HepG2 (cell line): Measurements from ENCODE around the gene UTRN. TPM values are rescaled to one million over a fixed set of nuclear protein-coding genes. Genes with fewer than 3 reads are reported as not detected.

ENCODE experiments used
- ATAC-seq: fragments of 200-7000 bp; cut with Tn5 transposase; 3 replicates; pipeline ENCODE4 v1.9.1; 2020; ENCODE audit warnings: mild to moderate bottlenecking, moderate library complexity
- BruUV-seq: library from RNA; stranded (reverse); fragments of 400-500 nt; replicated peaks from 2 replicates; lab custom pipeline; 2021; lab: Mats Ljungman, UMichigan
- CTCF ChIA-PET: fragments of 300-600 bp; formaldehyde crosslinking; extraction: SDS; loops from one replicate; lab custom pipeline; 2021; ENCODE audit warnings: low total read pairs, inconsistent platforms, low intra/inter-chr PET ratio; lab: Yijun Ruan, JAX
- POLR2A ChIA-PET: fragments of 350-600 bp; sonication (Branson Sonifier 250); formaldehyde crosslinking; loops from one replicate; lab custom pipeline; 2020; ENCODE audit warnings: antibody characterized with exemption, inconsistent platforms; lab: Yijun Ruan, JAX
- DNase-seq: peaks from one replicate; pipeline ENCODE4 v3.0.0-alpha.2; 2015; ENCODE audit warnings: low spot score
- FAIRE-seq: peaks from 3 replicates; lab custom pipeline; 2011; peaks lifted over from hg19 to GRCh38; lab: Jason Lieb, UNC
- H2AFZ ChIP-seq: one replicate; pipeline ENCODE4 v1.6.1; 2011; ENCODE audit warnings: low read length, inconsistent platforms
- H3K27ac ChIP-seq: fragments of 300-600 bp; 3 replicates; pipeline ENCODE4 v1.8.0; 2011; ENCODE audit warnings: mixed run types, mild to moderate bottlenecking, mixed read lengths, low read length, inconsistent platforms; ENCODE audit not compliant: insufficient read depth; ENCODE audit errors: extremely low read length
- H3K27me3 ChIP-seq, 2 experiments: fragments of 200-600 bp in 1 of 2; 2 replicates in 1 of 2; 3 replicates in 1 of 2; pipeline versions ENCODE4 v1.6.0 to v1.8.0; 2011; ENCODE audit warnings: low read length in 2 of 2, mild to moderate bottlenecking in 2 of 2, moderate library complexity in 2 of 2, inconsistent platforms in 1 of 2; ENCODE audit not compliant: insufficient read depth in 2 of 2, control insufficient read depth in 1 of 2
- H3K36me3 ChIP-seq, 2 experiments: fragments of 200-600 bp in 1 of 2; replicated peaks in 1 of 2; 2 replicates in 1 of 2; 3 replicates in 1 of 2; pipeline versions ENCODE4 v1.5.1 to v1.8.0; 2011; ENCODE audit warnings: low read length in 2 of 2, inconsistent platforms in 1 of 2; ENCODE audit not compliant: insufficient read depth in 2 of 2, control insufficient read depth in 1 of 2
- H3K4me1 ChIP-seq: 2 replicates; pipeline ENCODE4 v1.5.1; 2012; ENCODE audit warnings: low read length, inconsistent platforms; ENCODE audit not compliant: insufficient read depth
- H3K4me2 ChIP-seq: 2 replicates; pipeline ENCODE4 v1.6.0; 2011; ENCODE audit warnings: low read depth, low read length, inconsistent platforms
- H3K4me3 ChIP-seq, 3 experiments: fragments of 200-600 bp in 1 of 3; sonication (generic), shearing (Covaris generic) in 1 of 3; replicated peaks in 1 of 3; 2 replicates each; pipeline ENCODE4 v1.5.1; 2011 to 2016; ENCODE audit warnings: low read length in 3 of 3, inconsistent platforms in 2 of 3, low read depth in 2 of 3, mild to moderate bottlenecking in 2 of 3, control low read depth in 1 of 3, mixed read lengths in 1 of 3; ENCODE audit not compliant: insufficient read depth in 1 of 3
- H3K79me2 ChIP-seq: one replicate; pipeline ENCODE4 v1.6.1; 2011; ENCODE audit warnings: low read length, inconsistent platforms; ENCODE audit not compliant: insufficient read depth
- H3K9ac ChIP-seq: 2 replicates; pipeline ENCODE4 v1.6.0; 2011; ENCODE audit warnings: mild to moderate bottlenecking, low read depth, low read length, inconsistent platforms; ENCODE audit not compliant: insufficient read depth
- H3K9me3 ChIP-seq: 2 replicates; pipeline ENCODE4 v1.5.1; 2012; ENCODE audit warnings: mild to moderate bottlenecking, low read length
- H4K20me1 ChIP-seq: 2 replicates; pipeline ENCODE4 v1.6.0; 2011; ENCODE audit warnings: inconsistent platforms, mild to moderate bottlenecking, low read length, moderate library complexity; ENCODE audit not compliant: insufficient read depth
- FOXO1 ChIP-seq: sonication (generic); formaldehyde crosslinking; IDR thresholded peaks from 2 replicates; pipeline ENCODE4 v1.4.0; 2020; ENCODE audit warnings: missing genetic modification reagents
- POLR2AphosphoS5 ChIP-seq: IDR thresholded peaks from 2 replicates; pipeline ENCODE4 v1.6.1; 2012; ENCODE audit warnings: low read depth, low read length
- RCOR2 ChIP-seq: IDR thresholded peaks from 2 replicates; pipeline ENCODE4 v1.6.1; 2016; ENCODE audit warnings: missing biosample characterization, missing genetic modification reagents
- SAP130 ChIP-seq: IDR thresholded peaks from 2 replicates; pipeline ENCODE4 v1.6.1; 2016; ENCODE audit warnings: low read depth
- SMAD3 ChIP-seq: sonication (generic); formaldehyde crosslinking; IDR thresholded peaks from 2 replicates; pipeline ENCODE4 v1.4.0; 2020; ENCODE audit warnings: missing genetic modification reagents
- SMARCC2 ChIP-seq: fragments of 450-650 bp; IDR thresholded peaks from 2 replicates; pipeline ENCODE4 v1.6.1; 2017; ENCODE audit warnings: antibody characterized with exemption, mild to moderate bottlenecking
- SRF ChIP-seq: IDR thresholded peaks from 2 replicates; pipeline ENCODE4 v1.6.1; 2011; ENCODE audit warnings: mild to moderate bottlenecking, low read depth, low read length, moderate library complexity
- STAG1 ChIP-seq: sonication (generic); formaldehyde crosslinking; IDR thresholded peaks from 2 replicates; pipeline ENCODE4 v1.4.0; 2020; ENCODE audit warnings: missing genetic modification reagents
- TAF1 ChIP-seq: sonication (generic); formaldehyde crosslinking; IDR thresholded peaks from 2 replicates; pipeline ENCODE4 v1.4.0; 2020; ENCODE audit warnings: missing genetic modification reagents
- TARDBP ChIP-seq: sonication (generic); formaldehyde crosslinking; IDR thresholded peaks from 2 replicates; pipeline ENCODE4 v1.8.0; 2022; ENCODE audit warnings: mild to moderate bottlenecking, missing genetic modification reagents
- TCF7 ChIP-seq: sonication (generic); IDR thresholded peaks from 2 replicates; pipeline ENCODE4 v1.6.1; 2016; ENCODE audit warnings: antibody characterized with exemption, low read depth
- THAP11 ChIP-seq: IDR thresholded peaks from 2 replicates; pipeline ENCODE4 v1.6.1; 2016; ENCODE audit warnings: missing biosample characterization, missing genetic modification reagents
- ZNF121 ChIP-seq: sonication (generic); formaldehyde crosslinking; IDR thresholded peaks from 2 replicates; pipeline ENCODE4 v1.5.0; 2020; ENCODE audit warnings: mild to moderate bottlenecking, missing genetic modification reagents
- ZNF501 ChIP-seq: sonication (generic); formaldehyde crosslinking; IDR thresholded peaks from 2 replicates; pipeline ENCODE4 v1.5.1; 2020; ENCODE audit warnings: mild to moderate bottlenecking, moderate library complexity, missing genetic modification reagents
- ZNF614 ChIP-seq: IDR thresholded peaks from 2 replicates; pipeline ENCODE4 v1.6.1; 2018; ENCODE audit warnings: missing biosample characterization, missing genetic modification reagents, inconsistent platforms, borderline replicate concordance
- ZNF792 ChIP-seq: IDR thresholded peaks from 2 replicates; pipeline ENCODE4 v1.6.1; 2016
- ZZZ3 ChIP-seq: sonication (generic); formaldehyde crosslinking; IDR thresholded peaks from 2 replicates; pipeline ENCODE4 v1.4.0; 2020; ENCODE audit warnings: missing genetic modification reagents, mild to moderate bottlenecking, borderline replicate concordance
- WGBS: methylation state at CpG from one replicate; pipeline ENCODE4 v1.1.6; 2017; ENCODE audit warnings: low lambda C conversion rate; 5-methylcytosine and 5-hydroxymethylcytosine counted together
- in situ Hi-C: cut with HindIII; loops from 2 replicates; pipeline ENCODE4 v1.10.0; 2017; ENCODE audit warnings: low pct_unique_long_range_greater_than_20kb; ENCODE audit not compliant: extremely low pct_ligation_motif_present
- intact Hi-C: fragments of 100-400 bp; cut with micrococcal nuclease; formaldehyde crosslinking; loops from one replicate; pipeline ENCODE4 v1.10.0; 2022; ENCODE audit not compliant: unreplicated experiment
- polyA plus RNA-seq, 8 experiments: library from polyadenylated mRNA; depleted of rRNA in 3 of 8; stranded (reverse) in 7 of 8; unstranded in 1 of 8; fragments of >200 nt; fragmentation: Illumina TruSeq in 4 of 8; extraction: Trizol in 4 of 8; gene quantifications; 2 replicates each; pipeline versions ENCODE4 v1.2.1 to v1.2.3, GENCODE V29; 2011 to 2016; ENCODE audit warnings: low read depth in 4 of 8, missing spikeins in 1 of 8, mixed read lengths in 1 of 8; ENCODE audit not compliant: insufficient read depth in 1 of 8
- total RNA-seq, 5 experiments: library from RNA; depleted of rRNA; stranded (reverse); fragments of >200 nt; fragmentation: Illumina TruSeq; extraction: Trizol; gene quantifications; 2 replicates each; pipeline ENCODE4 v1.2.3, GENCODE V29; 2016; ENCODE audit warnings: low read depth in 1 of 5
- TF ChIP-seq, protein P1 (sequence below): sonication (generic); formaldehyde crosslinking; IDR thresholded peaks from 2 replicates; pipeline ENCODE4 v1.8.1; 2023; ENCODE audit warnings: mild to moderate bottlenecking, missing genetic modification reagents
- TF ChIP-seq, protein P2 (sequence below): sonication (generic); formaldehyde crosslinking; IDR thresholded peaks from 2 replicates; pipeline ENCODE4 v1.9.0; 2021; ENCODE audit warnings: missing genetic modification reagents, mild to moderate bottlenecking, borderline replicate concordance
- TF ChIP-seq, protein P3 (sequence below): sonication (generic); formaldehyde crosslinking; IDR thresholded peaks from 2 replicates; pipeline ENCODE4 v1.4.0; 2020; ENCODE audit warnings: missing genetic modification reagents, borderline replicate concordance

Gene UTRN
- total and polyA plus RNA-seq, 2 of the 13 experiments (the other 11 are each of a cell fraction or from before 2014, with no cell fraction given): 102 to 116 TPM

DNA sequence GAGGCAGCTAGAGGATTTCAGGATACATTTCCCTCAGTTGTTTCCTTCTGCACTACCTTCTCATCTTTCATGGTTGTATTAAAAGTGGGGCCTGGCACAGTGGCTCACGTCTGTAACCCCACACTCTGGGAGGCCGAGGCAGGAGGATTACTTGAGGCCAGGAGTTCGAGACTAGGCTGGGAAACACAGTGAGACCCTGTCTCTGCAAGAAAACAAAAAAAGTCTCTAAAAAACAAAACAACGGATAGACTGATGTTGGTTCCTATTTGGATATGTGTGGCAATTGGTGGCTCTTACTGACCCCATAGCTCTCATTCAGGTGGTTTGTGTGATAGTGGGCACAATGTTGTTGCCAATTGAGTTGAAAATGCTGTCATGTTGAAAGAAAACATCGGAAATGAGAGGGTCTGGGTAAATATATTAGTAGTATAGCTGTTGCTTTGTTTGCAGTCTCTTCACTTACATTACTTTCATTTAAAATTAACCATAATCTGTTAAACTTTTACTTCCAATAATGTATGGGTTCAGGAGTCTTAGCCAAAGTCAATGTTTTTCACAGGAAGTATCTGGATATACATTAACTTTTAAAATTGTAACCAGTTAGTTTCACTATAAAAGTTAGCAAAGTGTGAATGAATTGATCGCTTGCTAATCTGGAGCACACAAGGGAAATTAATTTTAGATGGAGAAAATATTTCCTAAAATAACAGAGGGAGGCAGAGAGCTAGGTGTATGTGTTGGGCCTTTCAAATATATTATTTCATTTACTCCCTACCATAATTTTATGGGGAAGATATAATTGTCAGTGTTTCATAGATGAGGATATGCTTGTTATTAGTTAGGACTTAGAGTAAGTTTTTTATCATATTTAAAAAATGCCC is 31.1 kb downstream of the UTRN start:
- Histone ChIP-seq H4K20me1 (no peaks in the 10 kb centered on the region), H3K79me2 (peaks cover 92% of the 10 kb centered on the region), H3K4me1 (peaks cover 100% of the 10 kb centered on the region), H3K4me3 (peak overlapping the region in 2 of 3 experiments; percentile 8 to 31; a peak in 3 of 6 replicates), H3K9ac (no peak overlapping the region; the same call in 1 of the 2 replicates), H3K27ac (peak overlapping the region; percentile 59), H3K4me2 (peak overlapping the region; percentile 59), H3K27me3 (no peaks in the 10 kb centered on the region), H2AFZ (no peak overlapping the region), H3K9me3 (no peaks in the 10 kb centered on the region), H3K36me3 (peaks cover 7 to 21% of the 10 kb centered on the region in 2 experiments)
- in situ Hi-C loops: no loop called here
- WGBS: 41% methylated on average over 6 of the region's 6 CpGs
- ATAC-seq: peak; percentile 68
- ChIA-PET CTCF (no interaction called here), POLR2A (interaction anchor here (1.3 kb wide), 1 partner anchor 24 kb away, joined by 4 read pairs; no protein-coding TSS in a partner anchor)
- DNase-seq: peak; percentile 76
- no TSS peak for BruUV-seq
- FAIRE-seq: peak; percentile 44
- intact Hi-C loops: no loop called here
- TF ChIP-seq, protein P1, sequence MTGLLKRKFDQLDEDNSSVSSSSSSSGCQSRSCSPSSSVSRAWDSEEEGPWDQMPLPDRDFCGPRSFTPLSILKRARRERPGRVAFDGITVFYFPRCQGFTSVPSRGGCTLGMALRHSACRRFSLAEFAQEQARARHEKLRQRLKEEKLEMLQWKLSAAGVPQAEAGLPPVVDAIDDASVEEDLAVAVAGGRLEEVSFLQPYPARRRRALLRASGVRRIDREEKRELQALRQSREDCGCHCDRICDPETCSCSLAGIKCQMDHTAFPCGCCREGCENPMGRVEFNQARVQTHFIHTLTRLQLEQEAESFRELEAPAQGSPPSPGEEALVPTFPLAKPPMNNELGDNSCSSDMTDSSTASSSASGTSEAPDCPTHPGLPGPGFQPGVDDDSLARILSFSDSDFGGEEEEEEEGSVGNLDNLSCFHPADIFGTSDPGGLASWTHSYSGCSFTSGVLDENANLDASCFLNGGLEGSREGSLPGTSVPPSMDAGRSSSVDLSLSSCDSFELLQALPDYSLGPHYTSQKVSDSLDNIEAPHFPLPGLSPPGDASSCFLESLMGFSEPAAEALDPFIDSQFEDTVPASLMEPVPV: peak; percentile 49; the same call in 1 of the 2 replicates
- TF ChIP-seq FOXO1 (peak; percentile 94), TCF7 (peak; percentile 90), ZZZ3 (CRISPR knock-in tag) (no peak), SAP130 (peak; percentile 85), TARDBP (CRISPR knock-in tag) (peak; percentile 87; the same call in 1 of the 2 replicates), STAG1 (CRISPR knock-in tag) (peak; percentile 27), ZNF121 (CRISPR knock-in tag) (0 out of 2 replicates have a peak, but pooled peaks have one; percentile 19), SRF (no peak), ZNF501 (CRISPR knock-in tag) (0 out of 2 replicates have a peak, but pooled peaks have one; percentile 31), SMARCC2 (no peak), SMAD3 (peak; percentile 76; the same call in 1 of the 2 replicates), ZNF792 (CRISPR knock-in tag) (peak; percentile 55), RCOR2 (CRISPR knock-in tag) (peak; percentile 93), ZNF614 (CRISPR knock-in tag) (no peak; the same call in none of the 2 replicates), TAF1 (0 out of 2 replicates have a peak, but pooled peaks have one; percentile 15), THAP11 (peak; percentile 42), POLR2AphosphoS5 (peak; percentile 46; the same call in 1 of the 2 replicates)
- TF ChIP-seq, protein P2, sequence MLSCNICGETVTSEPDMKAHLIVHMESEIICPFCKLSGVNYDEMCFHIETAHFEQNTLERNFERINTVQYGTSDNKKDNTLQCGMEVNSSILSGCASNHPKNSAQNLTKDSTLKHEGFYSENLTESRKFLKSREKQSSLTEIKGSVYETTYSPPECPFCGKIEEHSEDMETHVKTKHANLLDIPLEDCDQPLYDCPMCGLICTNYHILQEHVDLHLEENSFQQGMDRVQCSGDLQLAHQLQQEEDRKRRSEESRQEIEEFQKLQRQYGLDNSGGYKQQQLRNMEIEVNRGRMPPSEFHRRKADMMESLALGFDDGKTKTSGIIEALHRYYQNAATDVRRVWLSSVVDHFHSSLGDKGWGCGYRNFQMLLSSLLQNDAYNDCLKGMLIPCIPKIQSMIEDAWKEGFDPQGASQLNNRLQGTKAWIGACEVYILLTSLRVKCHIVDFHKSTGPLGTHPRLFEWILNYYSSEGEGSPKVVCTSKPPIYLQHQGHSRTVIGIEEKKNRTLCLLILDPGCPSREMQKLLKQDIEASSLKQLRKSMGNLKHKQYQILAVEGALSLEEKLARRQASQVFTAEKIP: no peak
- TF ChIP-seq, protein P3, sequence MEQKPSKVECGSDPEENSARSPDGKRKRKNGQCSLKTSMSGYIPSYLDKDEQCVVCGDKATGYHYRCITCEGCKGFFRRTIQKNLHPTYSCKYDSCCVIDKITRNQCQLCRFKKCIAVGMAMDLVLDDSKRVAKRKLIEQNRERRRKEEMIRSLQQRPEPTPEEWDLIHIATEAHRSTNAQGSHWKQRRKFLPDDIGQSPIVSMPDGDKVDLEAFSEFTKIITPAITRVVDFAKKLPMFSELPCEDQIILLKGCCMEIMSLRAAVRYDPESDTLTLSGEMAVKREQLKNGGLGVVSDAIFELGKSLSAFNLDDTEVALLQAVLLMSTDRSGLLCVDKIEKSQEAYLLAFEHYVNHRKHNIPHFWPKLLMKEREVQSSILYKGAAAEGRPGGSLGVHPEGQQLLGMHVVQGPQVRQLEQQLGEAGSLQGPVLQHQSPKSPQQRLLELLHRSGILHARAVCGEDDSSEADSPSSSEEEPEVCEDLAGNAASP (CRISPR knock-in tag): peak; percentile 56
